Measurements from ENCODE around the gene PACS1. TPM values are rescaled to one million over a fixed set of nuclear protein-coding genes. Genes with fewer than 3 reads are reported as not detected.

PACS1 gene
- total RNA-seq, 1 experiment from 2014 or later: 41.1 TPM

GRCh38 chr11:66271816-66272215 lies 201.7 kb downstream of the PACS1 start:
- intact Hi-C loops (cut with micrococcal nuclease): no loop called here
- CTCF ChIA-PET: interaction anchor here (0.7 kb wide), 1 partner anchor 11 kb away, joined by 3 read pairs; no protein-coding TSS in a partner anchor
- Histone ChIP-seq H3K9me2 (ENCODE audit: insufficient read depth) (no peaks in the 10 kb centered on the region), H3K27ac (ENCODE audit: low read depth, low read length) (no peak overlapping the region), H3K4me1 (ENCODE audit: control insufficient read depth in 1 of 2, insufficient read depth in 2 of 2, low read length in 2 of 2) (peaks cover 6 to 22% of the 10 kb centered on the region in 2 experiments), H3K79me2 (ENCODE audit: insufficient read depth, low read length) (peaks cover 31% of the 10 kb centered on the region), H3K27me3 (ENCODE audit: insufficient read depth, low read length) (no peaks in the 10 kb centered on the region), H3K4me3 (replicated peaks in 1 of 2; ENCODE audit: low read depth in 1 of 2, low read length in 2 of 2) (no peak overlapping the region), H3K9ac (ENCODE audit: low read length) (no peak overlapping the region), H4K20me1 (ENCODE audit: insufficient read depth) (no peaks in the 10 kb centered on the region), H3K4me2 (ENCODE audit: low read length) (no peak overlapping the region), H3K36me3 (ENCODE audit: control insufficient read depth in 1 of 2, insufficient read depth in 2 of 2, low read length in 2 of 2) (peaks cover 18 to 20% of the 10 kb centered on the region in 2 experiments; a peak in 3 of 4 replicates), H3K9me3 (ENCODE audit: control insufficient read depth in 1 of 2, insufficient read depth in 1 of 2, low read depth in 1 of 2, low read length in 2 of 2) (no peaks in the 10 kb centered on the region), H2AFZ (ENCODE audit: low read depth, low read length, poor library complexity, severe bottlenecking) (no peak overlapping the region)
- RAD21 ChIA-PET (ENCODE audit: low non-redundant PET in 1 of 2, low total read pairs in 2 of 2, uncharacterized antibody in 2 of 2, unreplicated experiment in 2 of 2): no interaction called here
- no peak for TF ChIP-seq EGR1 (IDR thresholded peaks at IDR 0.05; ENCODE audit: low read depth)
- no peak for TF ChIP-seq POLR2AphosphoS5 (IDR thresholded peaks at IDR 0.05; ENCODE audit: low read depth, low read length)
- TF ChIP-seq JUND (IDR thresholded peaks at IDR 0.05): no peak
- TF ChIP-seq ZFX (IDR thresholded peaks at IDR 0.05): no peak
- TF ChIP-seq EZH2phosphoT487 (IDR thresholded peaks at IDR 0.05; ENCODE audit: borderline replicate concordance): no peak
- no peak for TF ChIP-seq REST (IDR thresholded peaks at IDR 0.05; ENCODE audit: low read depth)
- TF ChIP-seq FOSL1 (IDR thresholded peaks at IDR 0.05; ENCODE audit: low read depth): no peak
- no peak for TF ChIP-seq MAX (IDR thresholded peaks at IDR 0.05)
- no peak for TF ChIP-seq SP1 (IDR thresholded peaks at IDR 0.05; ENCODE audit: low read depth)
- no peak for TF ChIP-seq ZBTB33 (IDR thresholded peaks at IDR 0.05; ENCODE audit: extremely low read depth, insufficient replicate concordance, low read length)
- no peak for TF ChIP-seq CBX3 (IDR thresholded peaks at IDR 0.05; ENCODE audit: low read depth)
- no peak for TF ChIP-seq YY1 (IDR thresholded peaks at IDR 0.05; ENCODE audit: extremely low read depth, insufficient replicate concordance, low read depth, low read length)
- POLR2A ChIA-PET: no interaction called here
- ATAC-seq: no peak
- DNase-seq (ENCODE audit: low read depth, low spot score): no peak
- no TSS peak for BruUV-seq (replicated peaks)

Data from HCT116 (cell line).